ENCODE data around the gene GRIN3B.
A peak's percentile ranks its signal among the peaks of the same experiment; 100 is the strongest.
"Not testable (repeated sequence)": the region's sequence is repeated elsewhere in the genome, so short reads cannot be mapped to it uniquely, and the experiment has no call there.

The GRIN3B gene

GRCh38 chr19:1016647-1017114 is 16.5 kb downstream of the GRIN3B start:
- no peak for DNase-seq (ENCODE audit: low read depth)
- no peak overlapping the region for H3K4me3 ChIP-seq (ENCODE audit: low read depth, low read length)

- no peak for DNase-seq (ENCODE audit: low read depth)
- no peak overlapping the region for H3K4me3 ChIP-seq (ENCODE audit: low read depth, low read length)
These were observed 17.1 kb downstream of the GRIN3B start for GRCh38 chr19:1017115-1017905.

- H3K4me3 ChIP-seq (ENCODE audit: low read depth, low read length) = no peak overlapping the region
- no peak for DNase-seq (ENCODE audit: low read depth)
These were observed 17.7 kb downstream of the GRIN3B start for GRCh38 chr19:1017906-1018305.

GRCh38 chr19:1018393-1018792 is 18.2 kb downstream of the GRIN3B start:
- H3K4me3 ChIP-seq (ENCODE audit: low read depth, low read length) = no peak overlapping the region

GRCh38 chr19:1018932-1019615 is 18.9 kb downstream of the GRIN3B start:
- peak overlapping the region; percentile 91 for H3K4me3 ChIP-seq (ENCODE audit: low read depth, low read length)
- DNase-seq (ENCODE audit: low read depth) = no peak

More at GRCh38 chr19:1018393-1018792, 18.2 kb downstream of the GRIN3B start:
- DNase-seq (ENCODE audit: low read depth) = no peak

GRCh38 chr19:1019616-1019961 is 19.4 kb downstream of the GRIN3B start:
- no peak for DNase-seq (ENCODE audit: low read depth)
- H3K4me3 ChIP-seq (ENCODE audit: low read depth, low read length) = peak overlapping the region; percentile 91

GRCh38 chr19:1019980-1020867 is 20.0 kb downstream of the GRIN3B start:
- DNase-seq (ENCODE audit: low read depth) = no peak
- peak overlapping the region; percentile 91 for H3K4me3 ChIP-seq (ENCODE audit: low read depth, low read length)

- peak within 1 kb of the TSS; percentile 91 for H3K4me3 ChIP-seq (ENCODE audit: low read depth, low read length)
- peak; percentile 91 for DNase-seq (ENCODE audit: low read depth)
These were observed 20.7 kb downstream of the GRIN3B start, which contains the start of gene TMEM259 for GRCh38 chr19:1020868-1021425. Gene TMEM259 (minus strand): TSS chr19:1021123. CDS start chr19:1020996, 127 bp downstream.

- DNase-seq (ENCODE audit: low read depth); H3K4me3 ChIP-seq (ENCODE audit: low read depth, low read length): not testable (repeated sequence)
These were observed 23.6 kb downstream of the GRIN3B start for GRCh38 chr19:1023883-1024188.

GRCh38 chr19:1025080-1025479 is 24.9 kb downstream of the GRIN3B start:
- not testable (repeated sequence) for H3K4me3 ChIP-seq (ENCODE audit: low read depth, low read length); DNase-seq (ENCODE audit: low read depth)

GRCh38 chr19:1025960-1026782 is 26.0 kb downstream of the GRIN3B start, which contains the start of gene CNN2:
Gene CNN2 (plus strand): TSS chr19:1026608. CDS start chr19:1026662, 54 bp downstream.
- DNase-seq (ENCODE audit: low read depth) = no peak

GRCh38 chr19:1026783-1027649 is 26.8 kb downstream of the GRIN3B start:
- peak overlapping the region; percentile 99 for H3K4me3 ChIP-seq (ENCODE audit: low read depth, low read length)
- no peak for DNase-seq (ENCODE audit: low read depth)

More at GRCh38 chr19:1025960-1026782, 26.0 kb downstream of the GRIN3B start, which contains the start of gene CNN2:
- H3K4me3 ChIP-seq (ENCODE audit: low read depth, low read length) = peak within 1 kb of the TSS; percentile 99

GRCh38 chr19:1027650-1028061 is 27.4 kb downstream of the GRIN3B start:
- no peak for DNase-seq (ENCODE audit: low read depth)
- peak overlapping the region; percentile 99 for H3K4me3 ChIP-seq (ENCODE audit: low read depth, low read length)

GRCh38 chr19:1028062-1028926 is 28.1 kb downstream of the GRIN3B start:
- peak; percentile 90 for DNase-seq (ENCODE audit: low read depth)
- H3K4me3 ChIP-seq (ENCODE audit: low read depth, low read length) = peak overlapping the region; percentile 99

GRCh38 chr19:1032264-1032867 is 32.1 kb downstream of the GRIN3B start:
- no peak for DNase-seq (ENCODE audit: low read depth)
- H3K4me3 ChIP-seq (ENCODE audit: low read depth, low read length) = no peak overlapping the region

- no peak for DNase-seq (ENCODE audit: low read depth)
- no peak overlapping the region for H3K4me3 ChIP-seq (ENCODE audit: low read depth, low read length)
These were observed 35.9 kb downstream of the GRIN3B start for GRCh38 chr19:1035998-1036621.

All from skeletal muscle cell (primary cell).